Neuronal stem cell (in vitro differentiated cells): ENCODE data around the gene SRSF12.

Source experiments
- DNase-seq: peaks from one replicate; pipeline ENCODE4 v3.0.0-alpha.2; 2013; ENCODE audit warnings: low spot score
- H2AFZ ChIP-seq: one replicate; pipeline ENCODE4 v1.6.1; 2013; ENCODE audit warnings: mild to moderate bottlenecking, low read length, inconsistent platforms
- H2AK5ac ChIP-seq: 2 replicates; pipeline ENCODE4 v1.6.1; 2013; ENCODE audit warnings: low read depth, mild to moderate bottlenecking, inconsistent platforms, low read length, moderate library complexity, mixed read lengths
- H2BK120ac ChIP-seq: 2 replicates; pipeline ENCODE4 v1.6.1; 2013; ENCODE audit warnings: low read depth, mild to moderate bottlenecking, inconsistent platforms, low read length, moderate library complexity, mixed read lengths
- H2BK12ac ChIP-seq: one replicate; pipeline ENCODE4 v1.6.1; 2013; ENCODE audit warnings: low read length, inconsistent platforms
- H2BK15ac ChIP-seq: 2 replicates; pipeline ENCODE4 v1.6.1; 2013; ENCODE audit warnings: mild to moderate bottlenecking, low read length, inconsistent platforms, mixed read lengths
- H2BK5ac ChIP-seq: one replicate; pipeline ENCODE4 v1.6.1; 2013; ENCODE audit warnings: inconsistent platforms, mild to moderate bottlenecking, low read length, moderate library complexity
- H3K14ac ChIP-seq: one replicate; pipeline ENCODE4 v1.6.1; 2013; ENCODE audit warnings: low read length, inconsistent platforms
- H3K18ac ChIP-seq: 2 replicates; pipeline ENCODE4 v1.6.1; 2013; ENCODE audit warnings: low read length, inconsistent platforms
- H3K23ac ChIP-seq: 2 replicates; pipeline ENCODE4 v1.6.1; 2013; ENCODE audit warnings: low read depth, mild to moderate bottlenecking, mixed read lengths, low read length, inconsistent platforms; ENCODE audit not compliant: poor library complexity
- H3K27ac ChIP-seq: replicated peaks from 3 replicates; pipeline ENCODE4 v1.5.1; 2013; ENCODE audit warnings: low read length, inconsistent platforms
- H3K27me3 ChIP-seq, 3 experiments: 2 replicates each; pipeline ENCODE4 v1.6.1; 2013; ENCODE audit warnings: low read length in 3 of 3, mild to moderate bottlenecking in 2 of 3, inconsistent platforms in 1 of 3, low read depth in 1 of 3, mixed read lengths in 1 of 3, moderate library complexity in 1 of 3; ENCODE audit not compliant: control insufficient read depth in 3 of 3, insufficient read depth in 3 of 3
- H3K36me3 ChIP-seq, 2 donors: replicated peaks in 1 of 2; 2 replicates each; pipeline ENCODE4 v1.6.1; 2013; ENCODE audit warnings: low read length in 2 of 2; ENCODE audit not compliant: control insufficient read depth in 2 of 2, insufficient read depth in 2 of 2
- H3K4ac ChIP-seq: 2 replicates; pipeline ENCODE4 v1.6.1; 2013; ENCODE audit warnings: inconsistent platforms, mild to moderate bottlenecking, low read length, moderate library complexity
- H3K4me1 ChIP-seq, 2 donors: 1 replicate in 1 of 2; 2 replicates in 1 of 2; pipeline ENCODE4 v1.6.1; 2013; ENCODE audit warnings: low read length in 2 of 2, low read depth in 1 of 2; ENCODE audit not compliant: control insufficient read depth in 2 of 2, insufficient read depth in 1 of 2
- H3K4me2 ChIP-seq: one replicate; pipeline ENCODE4 v1.6.1; 2013; ENCODE audit warnings: mild to moderate bottlenecking, low read length, inconsistent platforms; ENCODE audit not compliant: insufficient read depth, poor library complexity, severe bottlenecking
- H3K4me3 ChIP-seq, 2 donors: 2 replicates each; pipeline ENCODE4 v1.5.1; 2013; ENCODE audit warnings: low read length in 2 of 2, mild to moderate bottlenecking in 2 of 2, inconsistent platforms in 1 of 2, moderate library complexity in 1 of 2
- H3K79me1 ChIP-seq: one replicate; pipeline ENCODE4 v1.6.1; 2013; ENCODE audit warnings: low read depth, mild to moderate bottlenecking, inconsistent platforms, low read length, moderate library complexity
- H3K9ac ChIP-seq: one replicate; pipeline ENCODE4 v1.6.1; 2013; ENCODE audit warnings: mild to moderate bottlenecking, low read depth, low read length, inconsistent platforms; ENCODE audit not compliant: poor library complexity
- H3K9me3 ChIP-seq, 2 donors: replicated peaks in 1 of 2; 2 replicates each; pipeline versions ENCODE3 to v1.6.1; 2013; ENCODE audit warnings: low read length in 2 of 2, mild to moderate bottlenecking in 2 of 2, inconsistent platforms in 1 of 2, low read depth in 1 of 2, mixed read lengths in 1 of 2, moderate library complexity in 1 of 2; ENCODE audit not compliant: control insufficient read depth in 2 of 2, insufficient read depth in 1 of 2
- H4K8ac ChIP-seq: one replicate; pipeline ENCODE4 v1.6.1; 2013; ENCODE audit warnings: low read depth, mild to moderate bottlenecking, inconsistent platforms, low read length, moderate library complexity
- H4K91ac ChIP-seq: one replicate; pipeline ENCODE4 v1.6.1; 2013; ENCODE audit warnings: low read length, low read depth, mild to moderate bottlenecking, inconsistent platforms; ENCODE audit not compliant: poor library complexity
- WGBS, 2 donors: extraction: QIAGEN DNeasy Blood & Tissue Kit; methylation state at CpG; one replicate each; pipeline ENCODE4 v1.1.7; 2013; ENCODE audit warnings: missing lambda C conversion rate in 2 of 2, mixed read lengths in 1 of 2; ENCODE audit not compliant: insufficient read length in 2 of 2, insufficient replicate concordance in 1 of 2; ENCODE audit errors: extremely low coverage in 2 of 2; 5-methylcytosine and 5-hydroxymethylcytosine counted together

Gene SRSF12

DNA sequence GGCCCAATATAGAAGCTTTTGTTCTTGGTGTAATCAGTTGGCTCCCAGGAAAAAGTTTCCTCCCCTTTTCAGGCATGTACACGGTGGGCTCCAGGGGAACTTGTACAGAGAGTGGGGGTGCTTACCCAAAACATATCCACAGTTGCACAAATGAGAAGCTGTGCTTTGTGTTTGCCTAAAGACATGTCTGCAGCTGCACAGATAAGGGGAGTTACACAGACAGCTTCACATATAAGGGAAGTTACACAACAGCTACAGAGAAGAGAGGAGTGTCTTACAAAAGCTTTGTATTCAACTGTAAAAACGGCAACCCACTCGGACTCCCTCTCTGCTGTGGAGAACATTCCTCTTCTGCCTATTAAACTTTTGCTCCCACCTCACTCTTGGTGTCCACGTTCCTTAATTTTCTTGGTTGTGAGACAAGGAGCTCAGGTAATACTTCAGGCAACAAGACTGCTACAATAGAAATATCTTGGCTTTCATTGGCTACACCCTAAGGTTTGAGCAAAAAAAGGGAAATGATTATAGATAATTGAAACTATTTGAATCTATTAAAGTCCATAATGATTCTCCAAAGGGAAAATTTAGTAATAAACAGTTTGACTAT lies 44.8 kb downstream of the SRSF12 start:
- no peak overlapping the region for H3K27ac ChIP-seq
- H3K79me1 ChIP-seq: no peaks in the 10 kb centered on the region
- no peak overlapping the region for H3K18ac ChIP-seq
- no peak for DNase-seq
- H4K91ac ChIP-seq: no peak overlapping the region
- H3K27me3 ChIP-seq: peaks cover 0 to 18% (median 0%) of the 10 kb centered on the region in 3 experiments
- H3K4me2 ChIP-seq: no peak overlapping the region
- no CpG with 5 or more reads among the region's 4 CpGs for WGBS, 2 donors
- H3K9me3 ChIP-seq: peaks cover 0 to 11% of the 10 kb centered on the region in 2 donors
- H3K4me1 ChIP-seq: no peaks in the 10 kb centered on the region
- H3K36me3 ChIP-seq: no peaks in the 10 kb centered on the region
- H2BK5ac ChIP-seq: no peak overlapping the region
- H3K9ac ChIP-seq: no peak overlapping the region
- no peak overlapping the region for H2BK15ac ChIP-seq
- H2AFZ ChIP-seq: peak overlapping the region; percentile 81
- no peak overlapping the region for H2BK120ac ChIP-seq
- no peak overlapping the region for H3K4me3 ChIP-seq
- no peak overlapping the region for H3K4ac ChIP-seq
- H4K8ac ChIP-seq: no peak overlapping the region
- no peak overlapping the region for H2BK12ac ChIP-seq
- H3K14ac ChIP-seq: no peak overlapping the region
- H3K23ac ChIP-seq: no peak overlapping the region
- H2AK5ac ChIP-seq: no peak overlapping the region

DNA sequence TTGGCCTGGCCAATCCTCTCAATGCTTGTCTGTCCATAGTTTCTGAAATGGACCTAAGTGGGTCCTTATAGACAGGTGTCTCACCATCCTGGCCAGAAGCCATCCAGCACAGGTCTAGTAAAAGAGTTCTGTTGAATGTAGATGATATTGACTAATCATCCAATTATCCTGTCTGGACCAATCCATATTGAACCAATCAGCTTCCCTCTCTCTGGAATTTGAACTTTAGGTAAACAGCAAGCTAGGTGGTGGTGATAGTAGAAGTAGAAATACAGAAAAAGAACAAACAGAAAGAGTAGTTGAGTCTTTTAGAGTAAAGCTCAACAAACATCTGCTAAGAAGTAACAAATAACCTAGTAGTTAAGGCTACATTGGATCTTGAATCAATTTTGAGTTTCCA lies 46.8 kb downstream of the SRSF12 start:
- Histone ChIP-seq H3K27me3 (peaks cover 0 to 20% (median 0%) of the 10 kb centered on the region in 3 experiments), H2AFZ (no peak overlapping the region), H4K8ac (no peak overlapping the region), H3K27ac (no peak overlapping the region), H2BK120ac (no peak overlapping the region), H3K4ac (no peak overlapping the region), H3K4me1 (no peaks in the 10 kb centered on the region), H3K9me3 (peaks cover 0 to 11% of the 10 kb centered on the region in 2 donors), H3K79me1 (no peaks in the 10 kb centered on the region), H3K4me3 (no peak overlapping the region), H2AK5ac (no peak overlapping the region), H2BK5ac (no peak overlapping the region), H4K91ac (no peak overlapping the region), H2BK15ac (no peak overlapping the region), H3K36me3 (no peaks in the 10 kb centered on the region), H3K4me2 (no peak overlapping the region), H3K23ac (no peak overlapping the region), H2BK12ac (no peak overlapping the region), H3K18ac (no peak overlapping the region), H3K9ac (no peak overlapping the region), H3K14ac (no peak overlapping the region)
- DNase-seq: no peak

DNA sequence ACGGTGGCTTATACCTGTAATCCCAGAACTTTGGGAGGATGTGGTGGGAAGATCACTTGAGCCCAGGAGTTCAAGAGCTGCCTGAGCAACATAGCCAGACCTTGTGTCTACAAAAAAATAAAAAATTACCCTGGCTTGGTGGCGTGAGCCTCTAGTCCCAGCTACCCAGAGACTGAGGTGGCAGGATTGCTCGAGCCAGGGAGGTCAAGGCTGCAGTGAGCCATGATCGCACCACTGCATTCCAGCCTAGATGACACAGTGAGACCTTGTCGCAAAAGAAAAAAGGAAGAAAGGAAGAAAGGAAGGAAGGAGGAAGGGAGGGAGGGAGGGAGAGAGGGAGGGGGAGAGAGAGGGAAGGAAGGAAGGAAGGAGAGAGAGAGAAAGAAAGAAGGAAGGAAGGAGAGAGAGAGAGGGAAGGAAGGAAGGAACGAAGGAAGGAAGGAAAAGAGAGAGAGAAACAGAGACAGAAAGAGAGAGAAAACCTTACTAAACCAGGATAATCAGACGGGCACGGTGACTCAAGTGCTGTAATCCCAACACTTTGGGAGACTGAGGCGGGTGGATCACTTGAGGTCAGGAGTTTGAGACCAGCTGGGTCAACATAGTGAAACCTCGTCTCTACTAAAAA lies 48.2 kb downstream of the SRSF12 start:
- H3K4me1 ChIP-seq: no peaks in the 10 kb centered on the region
- no peak overlapping the region for H3K4ac ChIP-seq
- H3K27me3 ChIP-seq: peaks cover 0 to 20% (median 0%) of the 10 kb centered on the region in 3 experiments
- H4K8ac ChIP-seq: no peak overlapping the region
- no peak overlapping the region for H3K4me2 ChIP-seq
- peaks cover 0 to 11% of the 10 kb centered on the region in 2 donors for H3K9me3 ChIP-seq
- no peak overlapping the region for H3K9ac ChIP-seq
- DNase-seq: no peak
- H3K18ac ChIP-seq: no peak overlapping the region
- no peak overlapping the region for H3K14ac ChIP-seq
- H2BK5ac ChIP-seq: no peak overlapping the region
- no peak overlapping the region for H3K4me3 ChIP-seq
- H3K27ac ChIP-seq: no peak overlapping the region
- H2AK5ac ChIP-seq: no peak overlapping the region
- no peak overlapping the region for H4K91ac ChIP-seq
- H2BK15ac ChIP-seq: no peak overlapping the region
- H2BK120ac ChIP-seq: no peak overlapping the region
- no peak overlapping the region for H2BK12ac ChIP-seq
- WGBS, 2 donors: no CpG with 5 or more reads among the region's 10 CpGs
- H3K79me1 ChIP-seq: no peaks in the 10 kb centered on the region
- no peak overlapping the region for H3K23ac ChIP-seq
- no peaks in the 10 kb centered on the region for H3K36me3 ChIP-seq
- H2AFZ ChIP-seq: no peak overlapping the region

DNA sequence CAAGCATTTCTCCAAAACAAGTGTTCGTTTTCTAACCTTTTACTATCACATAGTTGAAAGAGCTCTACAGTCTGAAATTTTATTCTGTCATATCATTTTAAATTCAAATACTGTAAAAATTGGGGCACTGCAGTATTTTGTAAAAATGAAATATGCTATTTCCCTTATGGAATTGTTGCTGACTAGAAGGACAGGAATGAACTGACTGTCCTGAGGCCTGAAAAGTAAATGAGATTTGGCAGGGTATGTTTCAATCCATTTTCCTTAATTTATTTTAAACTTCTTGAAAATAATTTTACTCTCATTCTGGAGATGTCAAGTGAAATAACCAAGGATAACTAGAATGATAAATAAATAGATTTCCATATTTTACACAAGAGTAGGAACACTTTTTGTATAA lies 49.2 kb downstream of the SRSF12 start:
- no peak overlapping the region for H3K14ac ChIP-seq
- peaks cover 0 to 7% of the 10 kb centered on the region in 2 donors for H3K9me3 ChIP-seq
- no peaks in the 10 kb centered on the region for H3K4me1 ChIP-seq
- no peak overlapping the region for H2BK120ac ChIP-seq
- DNase-seq: no peak
- H3K4me2 ChIP-seq: no peak overlapping the region
- no peak overlapping the region for H2AK5ac ChIP-seq
- no peak overlapping the region for H4K8ac ChIP-seq
- no peak overlapping the region for H3K18ac ChIP-seq
- WGBS, 2 donors: no CpG with 5 or more reads among the region's 1 CpG
- H2BK12ac ChIP-seq: no peak overlapping the region
- no peaks in the 10 kb centered on the region for H3K36me3 ChIP-seq
- H3K79me1 ChIP-seq: no peaks in the 10 kb centered on the region
- H3K27me3 ChIP-seq: peaks cover 0 to 20% (median 0%) of the 10 kb centered on the region in 3 experiments
- no peak overlapping the region for H3K4ac ChIP-seq
- no peak overlapping the region for H2BK5ac ChIP-seq
- no peak overlapping the region for H3K23ac ChIP-seq
- H3K27ac ChIP-seq: no peak overlapping the region
- H2BK15ac ChIP-seq: no peak overlapping the region
- no peak overlapping the region for H3K9ac ChIP-seq
- H4K91ac ChIP-seq: no peak overlapping the region
- H3K4me3 ChIP-seq: no peak overlapping the region
- H2AFZ ChIP-seq: no peak overlapping the region
